ENCODE data around the gene PROKR1.
"Not testable (repeated sequence)": the region's sequence is repeated elsewhere in the genome, so short reads cannot be mapped to it uniquely, and the experiment has no call there.

Gene PROKR1

DNA sequence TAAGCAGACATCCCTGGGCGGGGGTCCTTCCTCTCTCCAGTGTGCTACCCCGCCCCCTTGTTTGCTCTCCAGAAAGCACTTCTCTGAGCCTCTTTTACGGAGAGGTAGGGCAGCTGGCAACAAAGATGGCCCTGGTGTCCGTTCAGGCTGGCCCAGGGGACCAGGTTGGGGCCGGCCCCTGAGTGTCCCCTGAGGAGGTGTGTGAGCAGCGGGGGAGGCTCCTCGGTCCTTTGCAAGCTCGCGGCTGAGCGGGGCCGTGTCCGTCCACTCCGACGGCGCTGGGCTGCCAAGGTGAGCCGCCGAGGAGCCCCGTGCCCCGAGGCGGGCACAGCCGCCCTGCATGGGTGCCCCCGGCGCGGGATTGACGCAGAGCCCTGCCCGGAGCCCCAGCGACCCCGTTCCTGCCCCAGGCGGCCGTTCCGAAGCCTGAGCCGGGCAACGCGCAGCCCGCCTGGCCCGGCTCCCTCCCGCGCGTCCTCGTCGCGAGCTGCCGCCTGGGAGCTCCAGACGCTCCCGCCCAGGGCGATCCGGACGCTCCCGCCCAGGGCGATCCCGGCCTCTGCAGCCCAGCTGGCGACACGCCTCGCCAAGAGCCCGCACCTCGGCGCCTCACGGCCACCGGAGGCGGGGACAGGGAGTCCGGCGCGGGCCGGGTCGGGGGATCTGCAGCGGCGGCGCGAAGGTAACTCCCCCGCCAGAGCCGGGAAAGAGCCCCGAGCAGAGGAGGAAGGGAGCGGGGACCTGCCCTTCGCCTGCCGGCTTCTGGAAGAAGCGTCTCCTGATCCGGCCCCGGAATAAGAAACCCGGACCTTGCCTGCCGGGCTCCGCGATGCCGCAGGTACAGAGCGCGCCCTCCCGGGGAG, at the start of gene PROKR1:
Gene PROKR1, plus strand, starts transcription at position 569 of the 863 bp plus-strand sequence. CDS start 2,243 bp downstream, outside the sequence.
- no peak for DNase-seq

DNA sequence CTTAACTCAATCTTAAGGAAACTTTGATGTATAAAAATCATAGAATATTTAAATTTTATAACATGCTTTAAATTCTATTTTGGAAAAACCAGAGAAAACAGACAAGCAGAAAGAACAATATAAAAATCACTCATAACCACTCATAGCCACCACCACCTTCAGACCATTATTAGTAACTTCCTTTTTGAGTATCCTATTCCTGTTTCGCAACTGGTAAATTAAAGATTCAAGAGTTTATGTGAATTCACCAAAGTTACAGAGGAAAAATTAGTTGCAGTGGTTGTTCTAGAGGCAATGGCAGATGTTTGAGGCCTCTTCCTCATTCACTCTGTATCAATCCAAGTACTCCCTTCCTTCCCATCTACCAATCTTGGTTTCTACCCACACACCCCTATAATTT, 49.3 kb upstream of the PROKR1 start:
- DNase-seq, result no peak

DNA sequence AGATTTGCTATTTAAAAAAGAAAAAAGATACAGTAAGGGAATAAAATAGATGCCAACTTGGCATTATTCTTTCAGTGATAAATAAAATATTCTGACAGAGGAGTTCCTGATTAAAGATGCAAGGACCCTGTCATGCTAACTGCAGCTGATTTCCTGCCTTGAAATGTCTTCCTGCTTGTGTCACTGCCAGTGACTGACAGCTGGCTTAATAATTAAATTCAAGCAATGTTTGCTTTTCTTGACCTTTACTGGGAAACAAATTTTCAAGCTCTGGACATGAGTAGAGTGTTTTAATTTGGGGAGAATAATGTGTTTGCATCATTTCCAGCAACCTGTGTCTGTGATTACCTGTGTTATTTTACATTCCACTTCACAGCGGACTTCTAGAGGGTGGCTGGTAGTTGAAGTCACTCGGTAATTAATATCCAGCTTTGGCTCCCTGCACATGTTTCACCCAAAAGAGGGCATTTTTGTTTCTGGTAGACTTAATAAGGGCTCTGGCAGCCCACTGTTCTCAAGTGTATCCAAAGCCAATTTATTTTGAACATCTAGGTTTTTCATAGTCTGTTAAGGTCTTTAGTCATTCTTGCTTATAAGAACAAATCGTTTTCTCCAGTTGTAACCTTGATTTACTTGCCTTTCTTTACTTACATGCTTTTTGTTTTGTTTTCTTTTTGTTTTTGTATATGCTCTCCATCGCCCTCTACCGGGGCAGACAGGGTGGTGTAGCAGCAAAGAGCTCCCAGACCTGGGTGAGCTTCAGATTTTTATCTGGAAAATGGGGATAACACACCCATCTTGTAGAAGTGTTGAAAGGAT, 48.5 kb upstream of the PROKR1 start:
- no peak for DNase-seq

DNA sequence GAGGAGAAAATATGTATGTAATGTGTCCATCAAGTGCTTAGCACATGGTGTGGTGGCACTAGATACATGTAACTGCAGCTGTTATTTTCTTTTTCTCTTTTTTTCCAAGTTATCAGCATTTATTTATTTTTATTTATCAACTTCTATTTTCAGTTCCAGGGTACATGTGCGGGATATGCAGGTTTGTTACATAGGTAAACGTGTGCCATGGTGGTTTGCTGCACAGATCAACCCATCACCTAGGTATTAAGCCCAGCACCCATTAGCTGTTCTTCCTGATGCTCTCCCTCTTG, 47.9 kb upstream of the PROKR1 start:
- not testable (repeated sequence) for DNase-seq

DNA sequence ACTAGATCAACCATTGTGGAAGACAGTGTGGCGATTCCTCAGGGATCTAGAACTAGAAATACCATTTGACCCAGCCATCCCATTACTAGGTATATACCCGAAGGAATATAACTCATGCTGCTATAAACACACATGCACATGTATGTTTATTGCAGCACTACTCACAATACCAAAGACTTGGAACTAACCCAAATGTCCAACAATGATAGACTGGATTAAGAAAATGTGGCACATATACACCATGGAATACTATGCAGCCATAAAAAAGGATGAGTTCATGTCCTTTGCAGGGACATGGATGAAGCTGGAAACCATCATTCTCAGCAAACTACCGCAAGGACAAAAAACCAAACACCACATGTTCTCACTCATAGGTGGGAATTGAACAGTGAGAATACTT, 42.9 kb upstream of the PROKR1 start:
- not testable (repeated sequence) for DNase-seq

DNA sequence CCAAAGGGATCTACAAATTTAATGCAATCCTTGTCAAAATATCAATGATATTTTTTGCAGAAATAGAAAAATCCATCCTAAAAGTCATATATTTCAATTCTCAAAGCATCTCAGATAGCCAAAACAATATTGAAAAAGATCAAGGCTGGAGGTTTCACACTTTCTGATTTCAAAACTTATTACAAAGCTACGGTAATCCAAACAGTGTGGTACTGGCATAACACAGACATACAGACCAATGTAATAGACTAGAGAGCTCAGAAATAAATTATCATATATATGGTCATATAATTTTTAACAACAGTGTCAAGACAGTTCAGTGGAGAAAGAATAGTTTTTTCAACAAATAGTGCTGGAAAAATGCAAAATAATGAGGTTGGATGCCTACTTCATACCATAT, 40.3 kb upstream of the PROKR1 start:
- no peak for DNase-seq

DNA sequence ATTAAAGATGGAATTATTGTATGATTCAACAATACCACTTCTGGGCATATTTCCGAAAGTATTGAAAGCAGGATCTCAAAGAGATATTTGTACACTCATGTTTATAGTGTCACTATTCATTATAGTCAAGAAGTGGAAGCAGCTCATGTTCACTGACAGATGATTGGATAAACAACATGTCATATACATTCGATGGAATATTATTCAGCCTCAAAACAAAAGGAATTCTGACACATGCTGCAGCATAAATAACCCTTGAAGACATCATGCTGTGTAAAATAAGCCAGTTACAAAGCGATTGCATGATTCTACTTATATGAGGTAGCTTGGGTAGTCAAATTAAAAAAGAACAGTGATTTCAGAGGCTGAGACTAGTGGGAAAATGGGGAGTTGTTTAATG, 39.3 kb upstream of the PROKR1 start:
- DNase-seq, result no peak

DNA sequence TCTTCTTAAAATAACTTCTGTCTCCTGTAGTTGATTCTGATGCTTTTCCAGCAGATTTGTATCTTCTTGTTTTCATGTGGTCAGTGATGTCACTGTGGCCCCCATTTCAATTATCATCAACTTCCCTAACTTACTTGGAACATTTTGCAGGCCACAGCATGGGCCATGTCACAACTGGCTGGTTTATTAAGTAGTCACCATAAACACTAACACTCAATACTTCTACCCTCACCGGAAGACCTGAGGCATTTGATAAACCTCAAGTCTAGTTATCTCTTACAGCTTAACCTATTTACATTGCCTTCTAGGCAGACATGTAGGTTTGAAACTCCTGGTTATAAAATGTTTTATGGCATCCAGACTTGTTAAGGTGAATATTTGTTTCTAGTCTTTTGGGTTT, 37.4 kb upstream of the PROKR1 start:
- DNase-seq, result no peak

DNA sequence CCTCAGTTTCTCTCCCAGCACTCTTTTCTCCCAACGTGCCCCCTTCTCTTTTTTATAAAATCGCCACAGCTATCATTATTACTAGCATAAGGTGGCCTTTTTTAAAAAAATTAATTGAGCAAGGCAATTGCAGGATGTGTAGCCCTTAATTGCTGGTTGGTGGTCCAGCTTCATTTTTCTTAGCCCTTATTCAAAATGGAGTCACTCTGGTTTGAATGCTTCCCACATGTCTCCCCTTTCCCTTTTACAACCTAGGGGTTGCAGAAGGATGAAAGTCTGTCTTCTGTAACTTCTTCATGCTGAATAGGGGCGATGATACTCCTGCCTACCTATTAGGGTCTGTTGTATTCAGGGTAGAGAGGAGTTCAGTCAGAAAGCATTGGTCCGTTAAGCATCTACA, 36.6 kb upstream of the PROKR1 start:
- DNase-seq, result no peak

DNA sequence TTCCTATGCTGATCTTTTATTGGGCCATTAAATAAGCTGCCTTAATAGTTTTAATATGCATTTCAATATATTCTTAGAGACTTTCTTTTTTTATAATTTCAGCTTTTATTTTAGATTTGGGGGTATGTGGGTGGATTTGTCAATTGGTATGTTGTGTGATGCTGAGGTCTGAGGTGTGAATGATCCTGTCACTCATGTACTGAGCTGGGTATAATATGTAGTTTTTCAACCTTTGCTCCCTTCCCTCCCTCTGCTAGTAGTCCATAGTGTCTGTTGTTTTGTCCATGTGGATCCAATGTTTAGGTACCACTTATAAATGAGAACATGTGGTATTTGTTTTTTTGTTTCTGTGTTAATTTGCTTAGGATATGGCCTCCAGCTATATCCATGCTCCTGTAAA, 35.5 kb upstream of the PROKR1 start:
- no peak for DNase-seq

DNA sequence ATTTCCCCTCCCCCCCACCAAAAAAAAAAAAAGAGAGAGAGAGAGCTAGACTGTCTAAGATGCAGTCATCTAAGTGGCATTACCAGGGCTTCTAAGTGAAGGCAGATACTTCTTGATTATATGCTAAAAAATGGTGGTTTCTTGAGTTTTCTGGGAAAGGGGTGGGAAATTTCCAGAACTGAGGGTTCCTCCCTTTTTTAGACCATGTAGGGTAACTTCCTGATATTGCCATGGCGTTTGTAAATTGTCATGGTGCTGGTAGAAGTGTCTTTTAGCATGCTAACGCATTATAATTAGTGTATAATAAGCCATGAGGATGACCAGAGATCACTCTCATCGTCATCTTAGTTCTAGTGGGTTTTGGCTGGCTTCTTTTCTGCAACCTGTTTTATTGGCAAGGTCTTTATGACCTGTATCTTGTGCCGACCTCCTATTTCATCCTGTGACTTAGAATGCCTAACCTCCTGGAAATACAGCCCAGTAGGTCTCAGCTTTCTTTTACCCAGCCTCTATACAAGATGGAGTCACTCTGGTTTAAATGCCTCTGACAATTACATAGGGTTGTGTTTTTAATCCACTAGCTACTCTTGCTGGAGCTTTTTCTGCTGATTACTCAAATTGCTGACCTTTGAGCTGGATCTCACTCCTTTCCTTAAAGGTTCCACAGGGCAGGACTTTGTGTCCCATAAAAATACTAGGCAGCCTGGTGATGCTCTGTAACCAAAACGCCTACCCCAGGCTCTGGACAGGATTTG, 30.4 kb upstream of the PROKR1 start:
- DNase-seq, result no peak

DNA sequence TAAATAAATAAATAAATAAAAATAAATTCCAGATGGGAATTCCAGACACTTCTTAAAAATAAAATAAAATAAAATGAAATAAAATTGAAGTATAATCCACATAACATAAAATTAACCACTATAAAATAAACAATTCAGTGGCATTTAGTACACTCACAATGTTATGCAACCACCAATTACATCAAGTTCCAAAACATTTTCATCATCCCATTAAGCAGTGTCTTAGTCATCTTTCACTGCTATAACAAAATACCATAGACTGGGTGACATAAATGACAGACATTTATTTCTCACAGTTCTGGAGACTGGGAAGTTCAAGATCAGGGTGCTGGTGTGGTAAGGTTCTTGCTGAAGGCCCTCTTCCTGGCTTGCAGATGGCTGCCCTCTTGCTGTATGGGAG, 22.6 kb upstream of the PROKR1 start:
- DNase-seq, result no peak

DNA sequence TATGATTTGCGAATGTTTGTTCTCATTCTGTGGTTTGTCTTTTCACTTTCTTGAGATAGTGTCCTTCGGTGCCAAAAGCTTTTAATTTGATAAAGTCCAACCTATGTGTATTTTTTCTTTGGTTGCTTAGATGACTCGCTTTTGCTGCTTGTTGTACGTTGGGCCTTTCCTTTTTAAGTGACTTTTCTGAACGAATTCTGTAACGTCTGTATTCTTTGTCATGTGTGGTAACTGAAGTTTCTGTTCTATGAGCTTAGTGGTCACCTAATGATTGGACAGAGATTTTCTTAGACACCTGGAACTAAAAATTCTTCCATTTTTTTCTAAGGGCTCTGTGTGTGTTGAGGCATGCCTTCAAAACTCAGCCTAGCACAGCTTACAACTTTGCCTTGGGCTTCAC, 19.6 kb upstream of the PROKR1 start:
- DNase-seq, result no peak

DNA sequence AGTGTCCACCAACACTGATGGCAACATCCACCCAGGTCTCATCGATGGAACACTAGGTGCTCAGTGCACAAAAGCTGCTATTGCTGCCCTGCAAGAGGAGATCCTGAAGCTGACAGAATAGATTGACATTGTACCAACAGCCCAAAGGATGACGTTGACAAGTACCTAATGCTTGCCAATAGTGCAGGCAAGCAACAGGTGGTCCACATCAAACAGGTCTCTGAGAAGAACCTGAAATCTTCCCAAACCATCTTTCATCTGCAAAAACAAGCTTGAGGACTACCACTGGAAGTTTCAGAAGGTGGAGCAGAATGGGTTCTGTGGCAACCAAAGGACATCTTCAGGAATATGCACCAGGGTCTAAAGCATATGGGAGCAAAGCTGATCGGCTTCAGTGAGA, 15.8 kb upstream of the PROKR1 start:
- DNase-seq, result no peak

DNA sequence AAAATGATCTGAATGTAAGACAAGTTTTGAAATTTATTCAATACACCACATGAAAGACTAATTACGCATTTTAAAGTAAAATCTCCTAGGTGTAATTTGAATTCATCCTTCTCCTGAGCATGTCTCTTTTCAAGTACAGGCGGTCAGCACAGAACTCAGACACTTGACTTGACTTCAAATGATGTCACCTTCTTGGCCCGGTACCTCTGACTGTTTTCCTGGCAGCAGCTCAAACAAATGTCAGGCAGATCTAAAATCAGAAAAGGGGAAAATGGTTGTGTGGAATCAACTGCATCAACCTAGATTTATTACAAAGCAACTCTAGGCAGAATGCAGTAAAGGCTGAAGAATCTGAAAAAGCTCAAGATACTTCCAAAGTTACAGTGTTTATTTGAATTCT, 11.4 kb upstream of the PROKR1 start:
- no peak for DNase-seq

DNA sequence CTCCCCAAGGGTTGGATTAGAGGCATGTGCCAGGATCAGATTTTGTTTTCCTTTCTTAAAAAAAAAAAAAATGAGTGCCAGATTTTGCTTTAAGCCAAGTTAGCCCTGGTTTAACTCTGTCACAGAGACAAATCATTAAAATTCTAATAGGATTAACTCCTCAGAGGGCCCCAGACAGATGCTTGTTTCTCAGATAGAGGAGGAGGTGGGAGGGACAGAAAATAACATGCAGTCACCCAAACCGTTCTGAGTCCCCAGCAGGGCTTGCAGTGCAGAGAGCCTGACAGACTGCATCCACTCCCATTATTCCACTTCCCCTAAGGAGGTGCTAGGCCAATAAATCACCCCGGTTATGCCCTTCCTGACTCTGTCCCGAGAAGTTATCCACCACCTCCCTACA, 6.3 kb upstream of the PROKR1 start:
- no peak for DNase-seq

DNA sequence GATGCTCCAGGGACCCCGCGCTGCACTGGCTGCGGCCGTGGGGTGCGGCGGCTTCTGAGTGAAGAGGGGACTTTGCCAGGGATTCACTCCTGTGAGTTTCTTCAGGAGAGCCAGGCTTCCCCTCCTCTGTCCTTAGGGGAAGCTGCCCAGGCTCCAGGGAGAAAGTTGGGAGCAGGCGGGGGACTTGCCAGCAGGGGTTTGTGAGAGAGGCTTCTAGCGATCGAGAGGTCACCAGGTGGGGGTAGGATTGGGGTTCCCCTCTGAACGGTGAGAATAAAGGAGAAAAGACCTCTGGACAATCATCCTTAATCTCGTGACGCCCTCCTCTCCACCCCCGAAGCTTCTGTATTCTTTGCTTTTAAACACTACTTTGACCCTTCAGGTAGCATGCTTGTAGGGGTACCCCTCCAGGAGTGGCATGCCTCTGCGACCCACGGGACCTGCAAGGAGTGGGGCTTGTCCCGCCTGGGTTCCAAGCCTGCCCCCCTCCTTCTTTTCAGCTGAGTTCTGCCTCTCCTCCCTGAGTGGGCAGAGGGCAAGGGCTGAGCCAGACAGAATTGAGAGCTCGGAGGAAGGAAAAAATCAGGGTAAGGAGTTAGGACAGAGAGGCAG, 601 bp downstream of the PROKR1 start:
- DNase-seq, result no peak

DNA sequence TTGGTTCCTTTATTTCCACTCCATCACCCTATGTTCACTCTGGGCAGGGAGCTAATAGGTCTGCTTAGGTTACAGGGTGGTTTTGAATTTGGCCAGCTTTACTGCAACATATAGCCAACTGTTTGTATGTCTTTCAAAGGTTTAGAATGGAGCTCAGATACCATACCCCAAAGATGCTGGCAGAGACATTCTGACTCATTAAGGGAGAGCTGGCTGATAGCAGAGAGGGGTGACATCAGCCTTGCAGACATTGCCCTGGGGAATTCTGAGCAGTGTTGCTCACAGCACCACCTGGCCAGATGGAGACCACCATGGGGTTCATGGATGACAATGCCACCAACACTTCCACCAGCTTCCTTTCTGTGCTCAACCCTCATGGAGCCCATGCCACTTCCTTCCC, 2.1 kb downstream of the PROKR1 start:
- DNase-seq, result no peak

DNA sequence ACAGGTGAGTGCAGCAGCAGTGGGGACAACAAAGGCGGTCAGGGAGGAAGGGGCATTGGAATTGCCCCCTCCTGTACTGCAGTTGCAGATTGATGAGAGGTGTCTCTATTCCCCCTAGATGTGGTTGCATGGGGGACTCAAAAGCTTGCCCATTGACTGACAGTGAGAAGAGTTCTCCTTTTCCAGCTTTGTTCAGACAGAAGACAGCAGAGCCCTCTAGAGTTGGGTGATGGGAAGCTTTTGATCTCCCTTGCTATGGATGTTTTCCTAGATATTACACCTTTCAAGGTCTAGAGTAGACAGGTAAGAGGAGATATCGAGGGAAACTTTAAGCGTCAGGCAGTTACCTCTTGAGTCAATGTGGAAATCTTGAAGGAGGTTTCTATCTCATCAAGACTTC, 2.9 kb downstream of the PROKR1 start:
- no peak for DNase-seq

DNA sequence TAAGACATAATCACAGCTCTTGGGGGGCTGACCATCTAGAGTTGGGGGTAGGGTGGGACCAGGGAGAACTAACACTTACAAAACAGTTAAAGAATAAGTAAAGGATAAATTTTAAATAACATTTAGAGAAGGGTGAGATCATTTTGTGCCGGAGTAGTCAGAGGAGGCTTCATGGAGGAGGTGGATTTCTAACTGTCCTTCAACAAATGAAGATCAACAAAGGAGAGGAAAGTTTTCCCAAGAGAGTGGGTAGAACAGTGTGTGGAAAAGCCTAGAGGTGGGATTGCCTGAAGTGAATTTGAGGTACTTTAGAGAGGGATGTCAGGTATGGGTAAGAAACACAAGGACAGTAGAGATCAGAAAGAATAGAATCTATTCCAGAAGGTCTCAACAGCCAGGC, 7.3 kb downstream of the PROKR1 start:
- no peak for DNase-seq

DNA sequence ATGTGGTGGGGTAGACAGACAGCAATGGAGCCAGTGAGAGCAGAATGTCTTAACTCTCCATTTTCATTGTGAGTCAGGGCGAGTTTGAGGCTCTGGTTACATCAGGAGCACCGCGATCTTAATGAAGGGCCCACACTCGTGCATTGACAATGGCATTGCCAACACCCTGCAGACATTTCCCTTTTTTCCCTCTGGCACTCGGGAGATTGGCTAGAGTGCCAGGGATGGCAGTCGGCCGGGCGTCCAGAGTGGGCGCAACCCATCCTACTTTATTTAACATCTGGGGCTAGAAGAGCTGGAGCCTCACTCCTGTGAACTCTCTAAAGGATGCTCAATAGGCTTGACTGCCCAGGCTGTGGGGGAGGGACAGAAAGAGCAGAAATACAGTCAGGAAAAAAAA, 9.7 kb downstream of the PROKR1 start:
- DNase-seq, result no peak

DNA sequence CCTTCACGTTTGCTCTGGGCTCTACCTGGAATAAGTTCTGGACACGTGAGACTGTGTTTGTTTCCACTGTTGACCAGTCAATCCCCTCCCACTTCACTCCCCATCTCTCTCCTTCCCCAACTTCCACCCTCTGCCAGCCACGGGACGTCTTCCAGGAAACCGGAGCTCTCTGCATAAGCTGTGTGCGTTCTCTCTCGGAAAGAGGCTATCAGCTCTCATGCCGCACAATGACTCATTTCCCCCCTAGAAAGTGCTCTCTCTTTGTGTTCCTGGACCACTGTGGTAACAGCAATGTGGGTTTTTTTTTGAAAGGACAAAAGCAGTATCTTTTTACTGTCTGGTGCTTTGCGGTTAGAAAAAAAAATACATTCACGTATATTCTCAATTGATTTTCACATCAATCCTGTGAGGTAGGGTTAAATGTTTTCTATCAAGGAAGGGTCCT, 10.2 kb downstream of the PROKR1 start:
- no peak for DNase-seq

DNA sequence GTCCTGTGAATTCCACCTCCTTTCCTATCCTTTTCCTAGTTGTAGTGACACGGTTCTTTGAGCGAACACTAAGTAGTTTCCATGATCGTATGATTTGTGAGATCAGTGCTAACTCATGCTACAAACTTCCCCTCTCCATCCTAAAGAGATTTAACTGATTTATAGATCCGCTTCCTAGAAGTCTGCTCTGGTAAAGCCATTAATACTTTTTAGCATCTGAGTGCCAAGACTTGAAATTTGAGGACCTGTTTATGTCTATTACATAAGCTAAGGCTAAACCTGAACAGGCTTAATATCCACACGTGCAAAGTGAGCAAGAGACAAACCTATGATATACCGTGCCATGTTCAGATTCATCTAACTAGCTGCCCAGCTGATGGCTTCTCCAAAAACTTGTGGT, 14.9 kb downstream of the PROKR1 start:
- DNase-seq, result no peak
